HEK293 (cell line): Measurements from ENCODE around the gene WSCD2.

Source experiments
- CTCF ChIA-PET: fragments of 350-600 bp; formaldehyde crosslinking; extraction: SDS; loops from one replicate; lab custom pipeline; 2021; ENCODE audit warnings: antibody characterized with exemption; lab: Yijun Ruan, JAX
- POLR2A ChIA-PET: fragments of 300-600 bp; formaldehyde crosslinking; extraction: SDS; loops from one replicate; lab custom pipeline; 2020; ENCODE audit warnings: antibody characterized with exemption, inconsistent platforms; lab: Yijun Ruan, JAX
- H3K27ac ChIP-seq: fragments of 200-500 bp; sonication (Bioruptor generic); 2 replicates; pipeline ENCODE4 v1.5.1; 2014; ENCODE audit warnings: low read depth, low read length, control low read depth, inconsistent platforms; ENCODE audit errors: extremely low read depth
- H3K36me3 ChIP-seq, 2 experiments: fragments of 200-500 bp in 1 of 2; sonication (Bioruptor generic) in 1 of 2; 1 replicate in 1 of 2; 2 replicates in 1 of 2; pipeline ENCODE4 v1.5.1; 2014 to 2017; ENCODE audit warnings: inconsistent platforms in 2 of 2, low read length in 2 of 2; ENCODE audit not compliant: control insufficient read depth in 2 of 2, insufficient read depth in 1 of 2
- H3K4me1 ChIP-seq: fragments of 200-500 bp; sonication (Bioruptor generic); 2 replicates; pipeline ENCODE4 v1.5.1; 2014; ENCODE audit warnings: mild to moderate bottlenecking, low read length, inconsistent platforms; ENCODE audit not compliant: control insufficient read depth, insufficient read depth
- H3K4me3 ChIP-seq: 2 replicates; pipeline ENCODE4 v1.5.1; 2011; ENCODE audit warnings: low read depth, mild to moderate bottlenecking, control low read depth, low read length, moderate library complexity
- H3K9me3 ChIP-seq: fragments of 200-500 bp; sonication (Bioruptor generic); 2 replicates; pipeline ENCODE4 v1.5.1; 2014; ENCODE audit warnings: low read depth, low read length, inconsistent platforms; ENCODE audit not compliant: control insufficient read depth, insufficient read depth
- ATF2 ChIP-seq: fragments of 450-650 bp; formaldehyde crosslinking; IDR thresholded peaks from 2 replicates; pipeline ENCODE4 v1.5.1; 2016; ENCODE audit warnings: missing biosample characterization, missing genetic modification characterization, low read depth
- CTCF ChIP-seq: fragments of 450-650 bp; formaldehyde crosslinking; IDR thresholded peaks from 2 replicates; pipeline ENCODE4 v1.5.1; 2016; ENCODE audit warnings: missing biosample characterization, missing genetic modification characterization
- GLI4 ChIP-seq: fragments of 450-650 bp; formaldehyde crosslinking; IDR thresholded peaks from 2 replicates; pipeline ENCODE4 v1.5.1; 2016; ENCODE audit warnings: missing biosample characterization, missing genetic modification characterization
- GLIS2 ChIP-seq: fragments of 450-650 bp; formaldehyde crosslinking; IDR thresholded peaks from 2 replicates; pipeline ENCODE4 v1.5.1; 2016; ENCODE audit warnings: missing biosample characterization, missing genetic modification characterization
- KLF10 ChIP-seq: fragments of 450-650 bp; IDR thresholded peaks from 2 replicates; pipeline ENCODE4 v1.5.1; 2018; ENCODE audit warnings: missing biosample characterization, mild to moderate bottlenecking, missing genetic modification characterization
- MZF1 ChIP-seq: fragments of 450-650 bp; formaldehyde crosslinking; IDR thresholded peaks from 2 replicates; pipeline ENCODE4 v1.5.1; 2017; ENCODE audit warnings: missing biosample characterization, missing genetic modification characterization, borderline replicate concordance
- PBX3 ChIP-seq: sonication (generic); formaldehyde crosslinking; IDR thresholded peaks from 2 replicates; pipeline ENCODE4 v1.8.1; 2022; ENCODE audit warnings: mild to moderate bottlenecking, moderate library complexity, missing genetic modification reagents
- SP3 ChIP-seq: fragments of 450-650 bp; formaldehyde crosslinking; IDR thresholded peaks from 2 replicates; pipeline ENCODE4 v1.5.1; 2016; ENCODE audit warnings: missing biosample characterization, missing genetic modification characterization
- ZBTB21 ChIP-seq: fragments of 450-650 bp; formaldehyde crosslinking; IDR thresholded peaks from 2 replicates; pipeline ENCODE4 v1.5.1; 2017; ENCODE audit warnings: missing biosample characterization, missing genetic modification characterization
- ZNF184 ChIP-seq: fragments of 450-650 bp; IDR thresholded peaks from 2 replicates; pipeline ENCODE4 v1.5.1; 2018; ENCODE audit warnings: missing biosample characterization, mild to moderate bottlenecking, missing genetic modification characterization
- ZNF23 ChIP-seq: fragments of 450-650 bp; formaldehyde crosslinking; IDR thresholded peaks from 2 replicates; pipeline ENCODE4 v1.5.1; 2016; ENCODE audit warnings: missing biosample characterization, missing genetic modification characterization, borderline replicate concordance
- ZNF26 ChIP-seq: fragments of 450-650 bp; formaldehyde crosslinking; IDR thresholded peaks from 2 replicates; pipeline ENCODE4 v1.5.1; 2016; ENCODE audit warnings: missing biosample characterization, missing genetic modification characterization
- ZNF354C ChIP-seq: fragments of 450-650 bp; formaldehyde crosslinking; IDR thresholded peaks from 2 replicates; pipeline ENCODE4 v1.5.1; 2016; ENCODE audit warnings: missing biosample characterization, missing genetic modification characterization, low read depth, borderline replicate concordance
- ZNF398 ChIP-seq: fragments of 450-650 bp; formaldehyde crosslinking; IDR thresholded peaks from 2 replicates; pipeline ENCODE4 v1.5.1; 2017; ENCODE audit warnings: missing biosample characterization, missing genetic modification characterization
- ZNF510 ChIP-seq: fragments of 450-650 bp; formaldehyde crosslinking; IDR thresholded peaks from 2 replicates; pipeline ENCODE4 v1.5.1; 2018; ENCODE audit warnings: mild to moderate bottlenecking, missing genetic modification characterization, missing biosample characterization; ENCODE audit not compliant: insufficient replicate concordance
- ZNF529 ChIP-seq: fragments of 450-650 bp; formaldehyde crosslinking; IDR thresholded peaks from 2 replicates; pipeline ENCODE4 v1.5.1; 2017; ENCODE audit warnings: missing genetic modification characterization, missing biosample characterization; ENCODE audit not compliant: insufficient replicate concordance
- ZNF549 ChIP-seq: fragments of 450-650 bp; IDR thresholded peaks from 2 replicates; pipeline ENCODE4 v1.5.1; 2018; ENCODE audit warnings: missing biosample characterization, missing genetic modification characterization, mild to moderate bottlenecking, inconsistent platforms, moderate library complexity
- ZNF558 ChIP-seq: fragments of 450-650 bp; formaldehyde crosslinking; IDR thresholded peaks from 2 replicates; pipeline ENCODE4 v1.5.1; 2016; ENCODE audit warnings: missing biosample characterization, missing genetic modification characterization
- ZNF639 ChIP-seq: fragments of 450-650 bp; formaldehyde crosslinking; IDR thresholded peaks from 2 replicates; pipeline ENCODE4 v1.5.1; 2016; ENCODE audit warnings: missing biosample characterization, missing genetic modification characterization
- ZNF664 ChIP-seq: fragments of 450-650 bp; formaldehyde crosslinking; IDR thresholded peaks from 2 replicates; pipeline ENCODE4 v1.5.1; 2016; ENCODE audit warnings: missing biosample characterization, missing genetic modification characterization

WSCD2 gene

GRCh38 chr12:108257004-108257403 is 127.9 kb downstream of the WSCD2 start:
- POLR2A ChIA-PET: no interaction called here
- Histone ChIP-seq H3K27ac (no peak overlapping the region), H3K4me1 (no peaks in the 10 kb centered on the region), H3K36me3 (no peaks in the 10 kb centered on the region), H3K4me3 (no peak overlapping the region), H3K9me3 (no peaks in the 10 kb centered on the region; the same call in 1 of the 2 replicates)
- CTCF ChIA-PET: no interaction called here
- TF ChIP-seq CTCF (tag by site-specific recombination) (no peak), GLI4 (tag by site-specific recombination) (no peak), ZNF549 (no peak), ZNF558 (no peak), ZNF354C (tag by site-specific recombination) (no peak)

- H3K4me3 ChIP-seq: no peak overlapping the region
- ChIA-PET CTCF (interaction anchor here (0.6 kb wide), 1 partner anchor 30 kb away, joined by 4 read pairs; no protein-coding TSS in a partner anchor), POLR2A (no interaction called here)
- no peak overlapping the region for H3K27ac ChIP-seq
- no peaks in the 10 kb centered on the region for H3K4me1 ChIP-seq
- no peaks in the 10 kb centered on the region; the same call in 1 of the 2 replicates for H3K9me3 ChIP-seq
- H3K36me3 ChIP-seq: no peaks in the 10 kb centered on the region
- TF ChIP-seq PBX3 (CRISPR knock-in tag): no peak
- TF ChIP-seq ATF2 (tag by site-specific recombination): peak; percentile 38; the same call in 1 of the 2 replicates
Measured at GRCh38 chr12:108257610-108258106, 128.6 kb downstream of the WSCD2 start.

GRCh38 chr12:108260039-108260438 is 131.0 kb downstream of the WSCD2 start:
- Histone ChIP-seq H3K4me1 (no peaks in the 10 kb centered on the region), H3K36me3 (no peaks in the 10 kb centered on the region), H3K9me3 (no peaks in the 10 kb centered on the region; the same call in 1 of the 2 replicates), H3K27ac (no peak overlapping the region), H3K4me3 (no peak overlapping the region)
- CTCF ChIA-PET: interaction anchor here (1.2 kb wide), 1 partner anchor 13 kb away, joined by 4 read pairs; no protein-coding TSS in a partner anchor
- POLR2A ChIA-PET: no interaction called here
- TF ChIP-seq SP3 (tag by site-specific recombination): no peak
- no peak for TF ChIP-seq ZNF510 (tag by site-specific recombination)
- no peak for TF ChIP-seq ZNF26 (tag by site-specific recombination)
- no peak for TF ChIP-seq ZBTB21
- no peak for TF ChIP-seq ZNF639 (tag by site-specific recombination)
- TF ChIP-seq ZNF398: no peak
- no peak for TF ChIP-seq ZNF529 (tag by site-specific recombination)
- no peak for TF ChIP-seq ZNF664 (tag by site-specific recombination)
- no peak for TF ChIP-seq ZNF23
- no peak for TF ChIP-seq ZNF184 (tag by site-specific recombination)
- no peak for TF ChIP-seq KLF10 (tag by site-specific recombination)
- TF ChIP-seq GLIS2: no peak
- no peak for TF ChIP-seq MZF1
